Stimulated activated CD4-positive, alpha-beta T cell treated with anti-CD3 and anti-CD28 coated beads, Interleukin-2, amount 100 ng/mL, for 4 hours (primary cell): ENCODE data around the gene CARD9.

Experiments
- DNase-seq: peaks from one replicate; pipeline ENCODE4 v3.0.0-alpha.2; 2020; ENCODE audit warnings: low read depth

CARD9 gene

DNA sequence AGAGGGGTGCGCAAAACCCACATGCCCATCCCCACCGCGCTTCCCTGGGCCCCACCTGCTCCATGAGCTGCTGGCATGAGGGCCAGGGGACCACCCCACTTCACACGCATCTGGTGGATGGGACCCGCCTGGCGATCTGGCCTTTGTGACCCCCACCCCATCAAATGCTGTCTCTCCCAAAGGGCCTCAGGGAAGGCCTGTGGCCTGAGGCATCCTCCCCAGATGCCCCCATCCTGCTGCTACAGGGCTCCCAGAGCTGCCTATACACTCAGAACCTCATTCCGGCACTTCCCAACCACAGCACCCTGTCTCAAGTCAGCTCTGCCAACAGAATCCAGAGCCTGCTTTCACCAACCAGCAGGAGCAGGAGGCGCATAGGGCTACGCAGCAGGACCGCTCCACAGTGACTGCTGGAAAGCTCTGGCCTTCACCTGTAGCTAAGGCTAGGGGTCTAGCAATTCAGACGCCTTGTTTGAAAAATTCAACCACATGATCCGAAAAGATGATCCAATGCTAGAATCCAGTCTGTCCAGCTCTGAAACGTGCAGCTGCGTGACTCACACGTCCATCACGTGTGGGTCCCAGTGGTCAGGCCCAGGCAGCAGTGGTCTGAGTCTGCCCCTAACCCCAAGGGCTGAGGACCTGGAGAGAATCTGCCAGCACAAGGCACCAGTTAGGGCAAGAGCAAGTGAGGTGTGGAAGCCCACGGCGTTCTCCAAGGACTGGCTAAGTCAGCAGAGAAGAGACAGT, 27.9 kb upstream of the CARD9 start:
- DNase-seq = no peak

DNA sequence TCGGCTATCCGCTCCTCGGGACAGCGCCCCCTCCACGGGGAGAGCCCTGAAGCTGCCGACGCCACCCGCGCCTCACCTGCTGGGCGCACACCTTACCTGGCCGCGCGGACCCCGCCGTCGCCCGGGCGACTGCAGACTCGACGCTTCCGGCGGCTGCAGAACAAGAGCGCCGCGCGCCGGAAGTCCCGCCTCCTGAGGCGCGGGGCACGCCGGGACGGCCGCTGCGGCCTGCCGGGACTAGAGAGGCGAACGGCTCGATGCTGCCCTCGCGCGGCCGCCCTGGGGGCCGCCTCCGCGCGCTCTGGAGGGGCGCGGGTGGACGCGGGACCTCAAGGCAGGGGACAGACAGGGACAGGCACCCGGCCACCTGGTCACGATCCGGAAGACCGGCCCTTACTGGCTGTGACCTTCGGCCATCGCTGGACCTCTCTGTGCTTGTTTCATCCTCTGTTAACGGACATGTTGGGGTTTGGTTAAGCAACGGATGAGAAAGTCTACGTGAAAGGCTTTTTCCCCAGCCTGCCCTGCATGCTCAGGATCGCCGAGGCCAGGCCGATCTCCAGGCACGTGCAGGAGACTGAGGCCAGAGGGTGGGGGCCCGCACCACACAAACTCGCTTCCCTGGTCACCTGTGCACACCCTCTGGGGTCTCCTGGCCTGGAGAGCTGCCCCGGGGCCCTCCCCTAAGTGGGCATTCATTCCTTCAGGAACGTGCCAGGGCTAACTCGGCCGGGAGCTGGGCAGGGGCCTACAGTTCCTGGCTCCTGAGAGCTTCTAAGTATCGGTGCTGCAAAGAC, 26.8 kb upstream of the CARD9 start, which contains the start of gene SNAPC4:
Gene SNAPC4, minus strand, starts transcription at position 133 of the 797 bp plus-strand sequence. CDS start 1,742 bp downstream, outside the sequence.
- DNase-seq = peak; percentile 80

- peak; percentile 26 for DNase-seq
Observed at GRCh38 chr9:136399176-136400037, 25.9 kb upstream of the CARD9 start.

GRCh38 chr9:136398286-136398685, 24.8 kb upstream of the CARD9 start:
- DNase-seq = no peak

DNA sequence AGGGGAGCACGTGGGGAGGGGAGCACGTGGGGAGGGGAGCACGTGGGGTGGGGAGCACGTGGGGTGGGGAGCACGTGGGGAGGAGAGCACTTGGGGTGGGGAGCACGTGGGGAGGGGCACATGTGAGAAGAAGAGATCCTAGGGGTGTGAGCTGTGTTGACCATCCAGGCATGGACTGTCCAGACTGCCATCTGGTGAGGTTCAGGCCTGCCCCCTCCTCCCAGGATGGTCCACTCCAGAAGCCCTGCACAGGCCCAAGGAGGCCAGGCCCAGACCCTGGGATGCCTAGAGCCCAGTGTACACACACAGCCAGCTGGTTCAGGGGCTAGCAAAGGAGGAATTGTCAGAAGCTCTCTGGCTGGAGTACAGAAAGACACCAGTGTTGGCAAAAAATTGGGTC, 24.2 kb upstream of the CARD9 start:
- DNase-seq = no peak

DNA sequence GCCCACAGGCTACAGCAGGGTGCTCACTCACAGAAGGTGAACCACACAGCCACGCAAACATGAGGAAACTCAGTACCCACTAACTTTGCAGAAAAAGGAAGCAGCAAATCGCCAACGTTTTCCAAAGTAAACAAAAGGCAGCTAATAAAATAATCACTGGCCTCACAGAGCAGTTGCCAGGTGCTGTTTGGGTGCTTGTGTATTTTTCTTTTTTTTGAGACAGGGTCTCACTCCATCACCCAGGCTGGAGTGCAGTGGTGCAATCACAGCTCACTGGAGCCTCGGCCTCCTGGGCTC, 22.7 kb upstream of the CARD9 start:
- DNase-seq = no peak

- no peak for DNase-seq
Observed at GRCh38 chr9:136395345-136396218, 22.1 kb upstream of the CARD9 start.

- DNase-seq = no peak
Observed at GRCh38 chr9:136395020-136395340, 21.5 kb upstream of the CARD9 start.

DNA sequence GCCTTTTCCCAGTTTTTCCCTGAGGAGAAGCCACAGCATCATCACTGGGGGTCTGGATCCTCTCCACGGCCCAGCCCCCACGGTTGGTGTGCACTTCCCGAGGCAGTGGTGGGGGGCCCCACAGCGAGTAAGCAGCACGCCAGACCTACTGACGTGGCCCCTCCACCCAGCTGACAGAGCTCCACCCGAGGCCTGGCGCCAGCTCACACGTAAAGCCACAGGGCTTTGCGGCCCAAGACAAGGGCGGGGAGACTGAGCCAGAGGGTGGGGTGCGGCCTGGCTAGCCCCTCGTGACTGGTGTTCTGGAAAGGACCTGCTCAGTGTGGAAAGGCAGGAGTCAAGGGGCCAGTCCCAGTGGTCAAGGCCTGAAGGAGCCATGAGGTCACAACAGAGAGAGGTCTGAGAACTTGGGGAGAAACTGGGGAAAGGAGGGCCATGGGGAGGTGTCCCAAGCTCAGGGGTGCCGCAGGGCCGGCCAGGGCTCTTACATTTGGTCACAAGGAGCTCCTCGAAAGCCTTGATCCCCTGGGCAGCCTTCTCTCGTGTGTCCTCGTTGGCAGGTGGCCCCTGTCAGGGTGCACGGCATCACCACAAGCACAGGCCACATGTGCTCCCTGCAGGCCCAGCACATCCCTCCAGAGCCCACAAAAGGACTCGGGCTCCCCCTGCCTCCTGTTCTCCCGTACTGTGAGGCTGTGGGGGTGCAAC, 21.0 kb upstream of the CARD9 start:
- DNase-seq = no peak

DNA sequence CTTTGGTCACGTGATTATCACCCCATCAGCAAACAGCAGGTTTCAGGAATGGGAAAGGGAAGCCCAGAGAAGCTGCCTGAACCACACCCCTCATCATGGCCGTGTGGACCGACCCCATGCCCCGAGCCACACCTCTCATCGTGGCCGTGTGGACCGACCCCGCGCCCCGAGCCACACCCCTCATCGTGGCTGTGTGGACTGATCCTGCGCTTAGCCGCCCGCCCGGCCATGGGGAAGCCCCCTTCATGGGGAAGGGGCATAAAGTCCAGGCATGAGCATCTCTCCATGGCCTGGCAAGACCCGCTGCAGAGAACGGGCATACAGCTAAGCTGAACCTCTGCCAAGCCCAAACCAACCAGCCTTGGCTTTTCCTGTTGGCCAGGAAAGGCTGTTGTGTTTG, 20.1 kb upstream of the CARD9 start:
- DNase-seq = no peak

- no peak for DNase-seq
Observed at GRCh38 chr9:136392538-136393449, 19.3 kb upstream of the CARD9 start.

DNA sequence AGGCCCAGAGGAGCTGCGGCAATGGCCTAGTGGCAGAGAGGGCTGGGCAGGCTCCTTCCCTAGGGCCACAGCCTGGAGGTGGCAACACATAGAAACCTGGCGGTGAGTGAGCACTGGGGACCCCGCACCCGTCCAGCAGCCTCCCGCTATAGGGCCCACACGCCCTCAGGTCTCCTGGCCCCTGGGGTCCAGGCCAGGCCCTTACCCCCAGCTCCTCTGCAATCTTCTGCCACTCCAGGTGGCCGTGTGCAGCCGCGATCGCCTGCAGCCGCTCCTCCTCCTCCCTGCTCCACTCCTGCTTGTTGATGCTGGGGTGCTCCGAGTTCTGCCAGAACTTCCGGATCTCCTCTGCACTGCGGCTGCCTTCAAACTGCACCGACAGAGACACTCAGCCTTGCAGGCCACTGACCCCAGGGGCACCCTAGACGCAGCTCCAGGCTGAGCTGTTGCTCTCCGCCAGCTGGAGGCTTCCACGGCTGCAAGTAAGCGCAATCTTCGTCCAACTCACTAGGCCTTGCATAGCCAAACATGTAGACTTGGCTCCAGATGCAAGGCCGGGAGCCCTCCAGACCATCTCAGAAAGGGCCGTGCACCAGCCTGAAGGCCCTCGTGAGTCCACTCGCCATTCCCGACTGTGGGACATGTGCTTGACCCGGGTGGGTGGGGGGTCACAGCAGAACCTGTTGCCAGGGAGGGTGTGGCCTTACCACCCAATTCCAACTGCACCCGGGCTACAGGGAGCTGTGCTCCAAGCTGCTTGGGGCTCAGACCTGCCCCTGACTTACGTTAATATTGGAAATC, 18.5 kb upstream of the CARD9 start:
- no peak for DNase-seq

- DNase-seq = no peak
Observed at GRCh38 chr9:136389396-136389795, 15.9 kb upstream of the CARD9 start.

- DNase-seq = no peak
Observed at GRCh38 chr9:136387217-136387616, 13.7 kb upstream of the CARD9 start.

- no peak for DNase-seq
Observed at GRCh38 chr9:136386018-136386417, 12.5 kb upstream of the CARD9 start.

DNA sequence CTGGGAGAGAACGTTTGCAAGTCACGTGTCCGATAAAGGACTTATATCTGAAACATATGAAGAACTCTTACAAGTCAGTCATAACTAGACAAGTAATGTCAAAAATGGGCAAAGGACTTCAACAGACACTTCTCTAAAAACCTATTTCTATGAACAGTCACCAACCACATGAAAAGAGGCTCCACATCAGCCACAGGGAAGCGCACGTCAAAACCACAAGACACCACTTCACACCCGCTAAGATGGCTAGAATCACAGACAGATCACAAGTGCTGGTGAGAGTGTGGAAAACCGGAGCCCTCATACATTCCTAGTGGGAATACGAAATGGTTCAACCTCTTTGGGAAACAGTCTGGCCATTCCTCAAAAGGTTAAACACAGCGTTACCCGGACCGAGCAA, 11.5 kb upstream of the CARD9 start:
- DNase-seq = no peak

- no peak for DNase-seq
Observed at GRCh38 chr9:136383436-136383835, 10.0 kb upstream of the CARD9 start.

GRCh38 chr9:136381966-136382513, 8.6 kb upstream of the CARD9 start:
- no peak for DNase-seq

GRCh38 chr9:136381311-136381710, 7.8 kb upstream of the CARD9 start:
- DNase-seq = no peak
